NCI-H748 (cell line): Measurements from ENCODE around the gene BSCL2.
"Not testable (repeated sequence)": the region's sequence is repeated elsewhere in the genome, so short reads cannot be mapped to it uniquely, and the experiment has no call there.

Experiments used
- DNase-seq: peaks from one replicate; lab custom pipeline; 2025; ENCODE audit not compliant: unreplicated experiment; lab: John Stamatoyannopoulos, UW

Gene BSCL2

DNA sequence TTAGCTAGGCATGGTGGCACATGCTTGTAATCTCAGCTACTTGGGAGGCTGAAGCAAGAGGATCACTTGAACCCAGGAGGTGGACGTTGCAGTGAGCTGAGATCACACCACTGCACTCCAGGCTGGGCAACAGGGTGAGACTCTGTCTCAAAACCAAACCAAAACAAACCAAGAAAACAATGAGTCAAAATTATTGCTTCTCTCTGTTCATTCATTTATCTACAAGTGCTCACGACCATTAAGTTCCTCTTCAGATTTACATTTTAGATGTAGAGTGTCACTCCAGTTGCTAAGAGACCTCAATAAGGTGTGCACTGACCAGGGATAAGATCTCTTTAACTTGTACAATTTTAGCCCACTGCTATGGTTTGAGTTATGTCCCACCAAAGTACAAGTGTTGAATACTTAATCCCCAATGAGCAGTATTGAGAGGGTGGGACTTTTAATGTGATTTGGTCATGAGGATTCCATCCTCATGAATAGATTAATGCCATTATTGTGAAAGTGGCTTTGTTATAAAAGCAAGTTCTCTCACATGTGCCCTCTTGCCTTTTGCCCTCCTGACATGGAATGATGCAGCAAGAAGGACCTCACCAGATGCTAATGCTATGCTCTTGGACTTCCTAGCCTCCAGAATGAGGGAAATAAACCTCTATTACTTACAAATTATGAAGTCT lies 12.2 kb upstream of the BSCL2 start:
- DNase-seq, result no peak

DNA sequence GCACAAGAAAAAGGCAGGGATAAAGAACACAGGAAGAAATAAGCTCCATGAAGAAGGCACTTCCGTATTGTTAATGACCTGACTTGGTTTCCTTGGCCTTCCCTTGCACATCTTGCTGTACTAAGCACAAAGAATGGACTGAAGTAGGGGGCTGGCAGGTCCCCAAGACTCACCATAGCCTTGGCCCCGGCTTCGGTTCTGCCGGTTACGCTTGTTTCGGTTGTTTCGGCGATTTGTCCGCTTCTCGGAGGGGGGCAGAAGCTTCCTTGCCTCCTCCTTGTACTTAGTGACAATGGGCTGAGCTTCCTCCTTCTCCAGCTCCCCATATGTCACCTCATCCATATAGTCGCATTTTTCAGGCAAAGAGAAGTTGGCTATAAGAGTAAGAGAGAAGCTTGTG lies 9.6 kb upstream of the BSCL2 start:
- DNase-seq, result no peak

DNA sequence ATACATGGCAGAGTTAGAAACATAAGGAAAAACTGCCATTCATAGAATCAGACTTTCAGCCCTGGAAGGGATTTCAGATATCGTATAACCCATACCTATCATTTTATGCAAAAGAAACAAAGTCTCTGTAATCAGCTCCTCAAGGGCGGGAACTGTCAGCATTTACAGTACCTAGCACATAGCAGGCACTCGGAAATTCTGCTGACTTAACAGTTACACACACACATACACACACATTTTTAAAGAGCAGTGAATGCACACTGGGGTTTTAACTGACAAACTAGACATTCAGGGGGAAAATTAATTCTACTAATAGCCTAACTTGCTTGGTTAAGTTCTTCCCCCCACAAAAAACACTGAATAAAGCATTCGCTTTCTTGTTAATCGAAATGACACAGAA lies 9.0 kb upstream of the BSCL2 start:
- DNase-seq, result no peak

DNA sequence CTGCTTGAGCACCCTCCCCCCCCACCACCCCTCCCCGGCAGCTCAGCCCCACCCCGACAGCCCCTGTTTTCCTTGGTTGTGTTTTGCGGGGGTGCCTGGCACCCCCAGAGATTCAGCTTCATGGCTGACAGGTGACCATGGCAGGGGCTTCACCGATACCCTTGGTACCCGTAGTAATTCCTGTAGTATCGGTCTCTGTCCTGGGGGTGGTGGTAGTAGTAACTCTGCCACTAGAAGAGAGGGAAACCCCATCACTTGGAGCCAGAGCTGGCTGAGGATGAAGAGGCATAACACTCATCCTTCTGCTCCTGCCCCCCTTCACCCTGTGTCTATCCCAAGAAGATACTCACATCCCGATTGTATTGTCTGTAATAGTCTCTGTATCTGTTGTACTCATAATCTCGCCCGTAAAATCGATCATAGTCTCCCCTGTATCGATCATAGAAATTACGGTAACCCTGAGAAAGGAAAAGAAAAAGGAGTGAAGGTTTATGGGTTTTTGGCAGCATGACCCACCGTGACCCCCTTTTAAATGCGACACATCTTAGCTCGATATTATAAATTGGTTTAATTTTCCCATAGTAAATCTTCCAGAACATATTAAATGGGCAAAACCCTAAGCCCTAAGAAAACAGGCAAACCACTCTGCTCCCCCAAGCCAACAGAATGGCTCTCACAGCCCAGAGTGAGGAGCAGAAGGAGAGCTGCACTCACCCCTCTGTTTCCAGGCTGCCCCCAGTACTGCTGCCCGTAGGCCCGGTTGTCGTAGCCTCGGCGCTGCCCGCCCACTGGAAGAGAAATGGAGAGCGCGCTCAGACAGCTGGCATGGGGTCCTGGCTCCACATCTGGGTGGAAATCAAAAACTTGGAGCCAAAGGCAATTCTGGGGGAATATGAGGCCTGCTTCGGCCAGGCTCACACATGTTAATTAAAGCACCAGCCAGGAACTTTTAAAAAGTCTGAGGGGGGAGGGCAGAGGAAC lies 8.2 kb upstream of the BSCL2 start:
- no peak for DNase-seq

DNA sequence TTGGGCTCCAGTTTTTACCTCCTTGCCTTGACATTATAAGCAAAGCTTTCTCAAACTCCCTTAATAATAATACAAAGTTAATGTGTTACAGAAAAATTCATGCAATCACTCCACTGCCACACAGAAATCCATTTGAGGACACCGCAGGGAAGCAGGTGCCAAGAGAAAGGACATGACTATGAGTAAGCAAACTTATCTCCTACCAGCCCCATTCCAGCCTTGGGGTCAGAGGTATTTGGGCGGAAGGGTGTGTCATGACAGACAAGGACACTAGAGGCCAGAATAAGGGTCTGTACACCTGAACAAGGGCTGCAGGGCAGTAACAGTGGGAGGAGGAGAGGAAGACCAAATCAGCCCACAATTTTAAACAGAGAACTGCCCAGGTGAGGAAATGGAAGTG lies 6.1 kb upstream of the BSCL2 start:
- no peak for DNase-seq

DNA sequence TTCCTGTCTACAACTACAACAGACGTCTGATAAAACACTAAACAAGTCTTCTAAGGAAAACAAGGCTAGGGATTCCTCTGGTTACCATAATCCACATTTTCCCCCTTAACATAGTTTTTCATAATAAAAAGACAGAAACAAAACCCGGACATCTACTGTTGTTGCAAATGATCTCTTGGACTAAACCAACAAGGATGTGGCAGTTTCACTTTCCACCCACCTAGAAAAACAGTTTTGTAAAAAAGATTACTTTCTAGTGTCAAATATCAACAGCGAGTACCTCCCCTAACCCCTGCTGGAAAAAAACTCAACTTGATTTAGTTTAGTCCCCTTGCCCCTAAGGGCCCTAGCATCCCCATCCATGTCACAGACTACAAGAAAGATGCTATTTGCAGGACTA lies 5.6 kb upstream of the BSCL2 start:
- no peak for DNase-seq

DNA sequence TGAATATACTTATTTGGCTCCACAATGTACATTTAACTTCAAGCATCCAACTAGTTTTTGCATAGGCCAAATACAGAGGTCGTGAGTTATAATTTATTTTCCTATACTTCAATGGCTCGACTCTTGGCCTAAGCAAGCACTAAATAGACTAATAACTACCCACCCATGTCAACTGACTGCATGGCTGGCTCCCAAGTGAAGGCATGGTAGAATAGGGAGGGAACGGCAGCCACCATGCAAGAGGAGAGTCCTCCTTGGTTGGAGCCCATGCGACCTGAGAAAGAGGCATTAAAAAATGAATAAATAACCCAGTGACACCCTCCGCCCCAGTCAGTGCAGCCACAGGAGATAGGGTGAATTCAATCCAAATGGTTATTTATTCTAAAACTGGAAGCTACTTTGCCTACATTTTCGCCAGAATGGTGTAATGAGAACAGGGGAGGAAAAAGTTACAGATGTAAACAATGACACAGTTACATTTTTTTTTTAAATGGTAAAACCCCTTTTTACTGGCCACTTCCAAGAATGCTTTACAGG lies 5.1 kb upstream of the BSCL2 start:
- DNase-seq, result no peak

DNA sequence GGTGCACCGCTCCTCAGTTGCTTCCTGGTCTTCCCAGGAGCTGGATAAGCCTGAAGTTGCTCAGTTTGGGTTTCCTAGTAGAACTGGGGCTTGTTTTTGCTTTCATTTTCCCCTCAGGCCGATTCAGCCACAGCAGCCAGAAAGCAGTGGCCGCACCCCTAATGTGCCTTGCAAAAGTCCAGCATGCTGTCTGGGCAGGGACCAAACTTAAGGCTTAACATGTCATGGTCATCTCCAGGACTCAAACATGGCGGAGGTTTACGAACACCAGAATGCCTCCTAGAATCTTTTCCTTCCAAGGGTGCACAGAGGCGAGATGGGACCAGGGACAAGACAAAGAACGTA lies 2.7 kb upstream of the BSCL2 start:
- DNase-seq, result no peak

DNA sequence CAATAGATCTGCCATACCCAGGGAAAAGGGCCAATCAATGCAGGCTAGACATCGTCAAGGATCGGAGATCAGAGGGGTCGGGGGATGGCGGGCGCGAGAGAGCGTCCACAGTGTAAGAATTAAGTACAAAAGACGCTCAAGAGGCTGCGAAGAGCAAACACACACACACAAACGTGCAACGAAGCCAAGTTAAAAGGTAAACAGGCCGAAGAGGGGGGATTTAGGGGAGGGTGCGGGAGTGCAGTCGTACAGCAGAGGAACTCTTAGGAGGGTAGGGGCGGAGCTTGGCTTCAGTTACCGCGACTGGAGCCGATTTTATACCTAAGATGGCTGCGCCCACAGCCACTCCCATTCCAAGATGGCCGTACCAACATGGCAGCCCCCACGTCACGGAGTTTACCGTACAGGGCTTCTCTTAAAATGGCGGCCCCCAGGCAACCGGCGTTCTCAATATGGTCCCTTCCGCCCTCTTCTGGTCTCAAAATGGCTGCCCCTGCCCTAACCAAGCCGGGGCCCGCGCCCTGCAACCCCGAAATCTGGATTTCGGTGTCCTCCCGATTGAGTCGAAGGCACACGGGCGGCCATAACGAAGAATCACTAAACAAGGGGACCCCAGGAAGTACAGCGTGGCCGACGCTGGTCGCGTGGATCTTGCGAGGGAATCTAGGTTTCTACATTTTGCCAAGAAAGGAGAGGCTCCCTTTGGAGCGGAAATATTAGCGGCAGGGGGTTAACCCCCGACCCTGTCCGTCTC lies 2.2 kb upstream of the BSCL2 start:
- DNase-seq, result peak; percentile 99

DNA sequence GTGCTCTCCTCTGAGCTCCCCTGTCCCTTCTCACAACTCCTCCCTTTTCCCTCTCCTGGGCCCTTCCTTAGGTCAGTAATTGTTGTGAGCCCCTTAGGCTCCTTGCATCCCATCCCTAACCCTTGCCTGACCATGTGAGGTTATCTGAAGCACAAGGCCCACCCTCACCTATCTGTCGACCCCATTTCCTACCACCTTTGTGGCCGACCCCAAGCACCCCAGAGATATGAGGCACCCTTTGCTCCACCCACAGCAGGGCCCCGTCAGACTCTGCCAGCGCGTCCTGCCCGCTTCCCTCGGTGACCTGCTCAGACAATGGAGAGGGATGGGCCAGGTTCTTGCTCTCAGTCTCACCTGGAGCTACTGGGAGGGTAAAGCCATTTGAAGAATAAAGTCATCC lies 1.6 kb upstream of the BSCL2 start:
- peak; percentile 76 for DNase-seq

DNA sequence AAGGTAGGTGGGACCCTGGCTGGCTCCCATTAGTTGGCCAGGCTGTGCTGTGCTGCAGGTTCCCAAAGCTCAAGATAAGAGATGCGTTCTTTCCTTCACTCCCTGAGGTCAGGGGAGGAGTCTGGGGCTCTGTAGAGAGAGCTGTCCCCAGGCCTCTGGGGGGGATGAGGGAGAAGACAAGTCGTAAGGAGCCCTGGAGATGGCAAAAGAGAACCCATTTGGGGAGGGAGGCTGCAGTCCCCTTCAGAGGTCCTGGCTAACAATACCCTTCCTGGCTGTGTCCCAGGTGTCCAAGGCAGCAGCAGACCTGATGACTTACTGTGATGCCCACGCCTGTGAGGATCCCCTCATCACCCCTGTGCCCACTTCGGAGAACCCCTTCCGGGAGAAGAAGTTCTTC lies 1.2 kb upstream of the BSCL2 start:
- DNase-seq, result no peak

DNA sequence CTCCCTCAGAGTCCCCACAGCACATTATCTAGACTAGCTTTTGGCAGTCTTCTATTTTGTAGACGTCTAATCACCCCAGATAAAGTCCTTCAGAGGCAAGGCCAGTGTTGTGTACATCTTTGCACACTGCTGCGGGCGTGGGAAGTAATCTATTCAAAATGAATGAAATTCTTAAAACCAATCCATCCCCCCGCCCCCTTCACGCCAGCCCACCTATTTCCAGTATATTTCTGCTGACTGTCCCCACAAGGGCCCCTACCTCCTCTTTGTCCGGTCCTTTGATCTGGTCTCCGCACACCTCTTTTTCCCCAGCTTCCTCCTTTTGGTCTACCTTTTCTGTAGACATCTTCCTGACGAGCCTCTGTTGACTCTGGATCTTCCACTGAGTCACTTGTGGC lies 375 bp downstream of the BSCL2 start:
- DNase-seq, result no peak

DNA sequence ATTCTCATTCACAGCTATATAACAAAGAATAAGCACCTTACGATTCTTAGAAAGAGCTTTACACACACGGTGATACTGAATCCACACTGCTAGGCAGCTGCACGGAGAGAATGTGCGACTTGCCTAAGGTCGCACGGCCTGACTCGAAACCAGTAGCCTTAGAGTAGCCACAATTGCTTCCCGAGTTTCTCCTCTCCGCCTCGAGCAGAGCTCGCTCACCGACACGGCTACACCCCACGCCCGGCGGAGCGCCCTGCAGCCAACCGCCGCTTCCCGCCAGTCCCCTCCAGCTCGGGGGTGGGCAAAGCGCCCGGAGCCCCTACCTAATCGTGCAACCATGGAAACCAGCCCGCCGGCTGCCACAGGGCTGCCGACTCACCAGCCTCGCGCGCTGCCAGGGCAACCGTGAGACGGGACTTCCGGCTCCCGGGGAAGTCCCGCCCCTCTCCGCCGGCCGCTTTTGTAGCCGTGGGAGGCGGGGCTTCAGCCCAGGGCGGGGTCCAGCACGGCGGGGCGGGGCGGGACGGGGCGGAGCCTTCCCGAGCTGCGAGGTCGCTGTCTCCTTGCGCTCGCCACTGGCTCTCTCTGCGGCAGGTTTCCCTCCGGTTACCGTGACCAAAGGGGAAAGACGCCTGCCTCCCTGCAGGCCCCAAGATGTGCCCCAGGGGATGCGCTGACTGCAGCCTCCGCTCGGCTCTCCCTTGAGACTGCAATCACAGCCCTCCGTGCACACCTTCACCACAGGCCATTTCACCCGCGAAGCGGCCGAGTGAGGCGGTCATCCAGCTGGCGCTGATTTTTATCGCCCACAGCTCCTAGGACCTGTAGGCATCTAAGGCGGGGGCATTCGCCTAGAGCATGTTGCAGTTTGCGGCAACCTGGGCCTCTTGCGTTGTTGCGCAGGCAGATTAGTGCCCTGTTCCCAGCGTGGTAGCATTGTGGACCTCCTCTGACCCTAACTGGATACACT lies 1.1 kb downstream of the BSCL2 start:
- peak; percentile 99 for DNase-seq

DNA sequence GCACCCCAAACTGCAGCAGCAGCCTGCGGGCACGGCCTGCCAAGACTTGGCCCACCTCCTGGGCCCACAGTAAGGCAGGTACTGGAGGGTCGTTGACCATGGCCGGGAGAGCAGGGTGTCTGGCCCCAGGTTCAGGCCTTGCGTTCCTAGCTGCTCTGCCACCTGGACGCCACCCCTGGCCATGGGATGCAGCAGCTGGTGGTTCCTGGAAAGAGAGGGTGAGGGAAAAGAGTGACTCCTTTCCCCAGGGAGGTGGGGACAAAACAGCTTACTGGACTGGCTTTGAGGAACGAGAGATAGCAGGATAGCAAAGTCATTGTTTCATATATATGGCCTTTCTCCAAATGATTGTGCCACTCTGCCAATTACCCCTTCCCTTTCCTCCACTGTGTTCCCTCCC lies 1.8 kb downstream of the BSCL2 start:
- peak; percentile 59 for DNase-seq

DNA sequence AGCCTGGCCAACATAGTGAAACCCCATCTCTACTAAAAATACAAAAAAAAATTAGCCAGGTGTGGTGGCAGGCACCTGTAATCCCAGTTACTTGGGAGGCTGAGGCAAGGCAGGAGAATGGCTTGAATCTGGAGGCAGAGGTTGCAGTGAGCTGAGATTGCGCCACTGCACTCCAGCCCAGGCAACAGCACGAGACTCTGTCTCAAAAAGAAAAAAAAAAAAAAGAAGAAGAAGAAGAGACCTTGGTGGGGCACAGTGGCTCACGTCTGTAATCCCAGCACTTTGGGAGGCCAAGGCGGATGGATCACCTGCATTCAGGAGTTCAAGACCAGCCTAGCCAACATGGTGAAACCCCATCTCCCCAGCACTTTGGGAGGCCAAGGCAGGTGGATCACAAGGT lies 3.3 kb downstream of the BSCL2 start:
- DNase-seq, result not testable (repeated sequence)

DNA sequence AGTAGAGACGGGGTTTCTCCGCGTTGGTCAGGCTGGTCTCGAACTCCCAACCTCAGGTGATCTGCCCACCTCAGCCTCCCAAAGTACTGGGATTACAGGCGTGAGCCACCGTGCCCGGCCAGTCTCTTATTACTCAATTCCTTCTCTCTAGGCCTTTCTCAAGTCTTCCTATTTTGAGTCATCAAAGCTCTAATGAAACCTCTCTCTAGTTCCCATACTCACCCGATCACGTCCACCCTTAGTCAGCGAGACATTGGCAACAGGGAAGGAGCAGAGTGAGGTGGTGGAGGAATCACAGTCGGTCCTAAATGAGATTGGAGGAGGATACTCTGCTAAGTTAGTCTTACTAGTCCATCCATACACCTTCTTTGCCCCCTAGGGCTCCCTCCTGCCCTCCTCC lies 5.0 kb downstream of the BSCL2 start:
- no peak for DNase-seq

DNA sequence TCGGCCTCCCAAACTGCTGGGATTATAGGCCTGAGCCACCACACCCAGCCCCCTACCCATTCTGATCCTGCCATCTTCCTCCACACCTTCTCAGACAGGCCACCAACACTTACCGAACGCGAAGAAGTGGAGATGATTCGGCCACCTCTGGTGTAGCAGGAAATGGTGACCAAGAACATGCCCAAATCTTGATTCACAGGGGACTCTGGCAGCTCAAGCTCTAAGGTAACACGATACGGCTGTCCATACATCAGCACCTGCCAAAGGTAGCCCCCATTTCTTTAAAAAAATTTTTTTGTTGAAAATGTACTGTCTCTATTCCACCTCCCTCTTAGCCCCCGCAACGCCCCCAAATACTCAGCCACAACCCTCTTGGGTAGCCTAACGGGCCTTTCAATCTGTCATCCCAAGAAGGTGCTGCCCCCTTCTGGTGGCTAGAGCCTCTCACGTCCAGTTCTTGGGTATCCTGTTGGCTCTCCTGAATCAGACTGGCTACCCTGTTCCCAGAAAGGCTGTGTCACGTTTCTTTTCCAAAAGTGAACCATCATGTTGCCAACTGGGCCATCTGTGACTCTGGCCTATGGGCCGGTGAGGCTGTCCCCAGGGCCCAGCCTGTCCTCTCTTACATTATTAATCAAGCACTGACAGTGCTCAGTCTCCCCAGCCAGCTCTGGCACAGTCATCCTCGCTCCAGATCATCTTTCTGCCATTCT lies 12.6 kb downstream of the BSCL2 start:
- peak; percentile 70 for DNase-seq

DNA sequence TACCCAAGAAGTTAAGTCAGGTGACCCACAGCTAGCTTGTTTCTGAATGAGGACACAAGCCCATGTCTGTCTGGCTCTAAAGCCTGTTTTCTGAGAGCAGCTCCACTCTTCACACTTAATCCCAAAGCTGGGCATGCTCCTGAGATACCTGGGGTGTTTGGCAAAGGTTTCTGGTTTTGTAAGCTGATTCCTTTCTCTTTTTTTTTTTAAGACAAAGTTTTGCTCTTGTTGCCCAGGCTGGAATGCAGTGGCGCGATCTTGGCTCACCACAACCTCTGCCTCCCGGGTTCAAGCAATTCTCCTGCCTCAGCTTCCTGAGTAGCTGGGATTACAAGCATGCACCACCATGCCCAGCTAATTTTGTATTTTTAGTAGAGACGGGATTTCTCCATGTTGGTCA lies 13.6 kb downstream of the BSCL2 start:
- DNase-seq, result not testable (repeated sequence)

DNA sequence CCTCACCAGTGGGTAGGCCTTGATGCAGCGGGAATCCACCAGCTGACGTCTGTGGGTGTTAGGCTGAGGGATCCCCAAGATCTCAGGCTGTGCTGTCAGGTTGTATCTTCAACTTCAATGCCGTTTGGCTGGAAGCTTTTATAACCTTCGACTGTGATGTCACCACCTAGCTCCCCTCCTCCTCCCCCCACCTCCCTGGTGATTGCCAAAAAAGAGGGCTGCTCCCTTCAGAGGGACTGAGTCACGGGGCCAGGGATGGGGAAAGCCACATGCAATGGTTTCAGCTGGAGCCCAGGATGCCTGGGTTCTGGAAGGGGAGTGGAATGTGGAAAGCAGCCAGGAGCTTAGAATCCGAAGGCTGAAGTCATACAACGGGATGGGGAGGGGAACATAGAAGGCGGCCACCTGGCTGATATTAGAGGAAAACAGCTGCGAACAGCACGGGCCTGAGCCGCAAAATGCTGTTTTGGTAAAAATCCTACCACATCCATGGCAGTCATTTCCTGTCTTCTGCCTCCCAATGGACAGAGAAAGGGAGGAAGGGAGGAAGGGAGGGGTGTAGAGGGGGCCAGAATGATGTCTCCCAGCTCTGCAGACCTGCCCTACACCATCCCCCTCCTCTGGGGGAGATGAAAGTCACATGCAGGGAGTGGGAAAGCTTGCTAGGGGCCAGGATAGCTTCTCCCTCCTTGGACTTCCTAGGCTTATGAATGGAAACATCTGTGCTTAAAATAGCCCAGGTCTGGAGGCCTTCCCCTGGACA lies 17.6 kb downstream of the BSCL2 start, which contains the start of gene LRRN4CL:
Gene LRRN4CL, minus strand, starts transcription at position 110 of the 763 bp plus-strand sequence. CDS start 1,022 bp downstream, outside the sequence.
- DNase-seq, result no peak
